GM04503 (cell line): ENCODE measurements around the gene FLNB.
"Not testable (repeated sequence)": the region's sequence is repeated elsewhere in the genome, so short reads cannot be mapped to it uniquely, and the experiment has no call there.

Experiments
- DNase-seq: peaks from one replicate; pipeline ENCODE4 v3.0.0-alpha.2; 2012; ENCODE audit warnings: low read depth

The FLNB gene

GRCh38 chr3:58054652-58055051 is 46.4 kb downstream of the FLNB start:
- no peak for DNase-seq

DNA sequence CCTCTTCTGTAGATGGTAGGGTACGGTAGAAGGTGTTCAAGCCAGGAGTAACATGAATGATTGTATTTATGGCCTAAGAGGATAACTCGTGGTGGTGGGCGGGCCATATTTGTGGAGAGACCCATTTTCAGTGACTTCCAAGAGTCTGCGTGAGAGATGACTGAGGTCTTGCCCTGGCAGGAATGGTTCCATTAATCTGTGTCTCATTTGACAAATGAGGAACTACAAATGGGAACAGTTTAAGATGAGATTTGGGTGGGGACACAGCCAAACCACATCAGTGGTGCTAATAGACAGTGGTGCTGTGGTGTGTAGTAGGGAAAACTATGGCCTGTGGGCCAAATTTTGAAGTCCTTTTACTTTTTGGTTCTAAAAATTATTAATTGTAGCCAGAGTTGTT is 47.1 kb downstream of the FLNB start:
- DNase-seq: no peak

- not testable (repeated sequence) for DNase-seq
Measured at GRCh38 chr3:58055891-58056290, 47.7 kb downstream of the FLNB start.

GRCh38 chr3:58058361-58059263 is 50.4 kb downstream of the FLNB start:
- peak; percentile 87 for DNase-seq

DNA sequence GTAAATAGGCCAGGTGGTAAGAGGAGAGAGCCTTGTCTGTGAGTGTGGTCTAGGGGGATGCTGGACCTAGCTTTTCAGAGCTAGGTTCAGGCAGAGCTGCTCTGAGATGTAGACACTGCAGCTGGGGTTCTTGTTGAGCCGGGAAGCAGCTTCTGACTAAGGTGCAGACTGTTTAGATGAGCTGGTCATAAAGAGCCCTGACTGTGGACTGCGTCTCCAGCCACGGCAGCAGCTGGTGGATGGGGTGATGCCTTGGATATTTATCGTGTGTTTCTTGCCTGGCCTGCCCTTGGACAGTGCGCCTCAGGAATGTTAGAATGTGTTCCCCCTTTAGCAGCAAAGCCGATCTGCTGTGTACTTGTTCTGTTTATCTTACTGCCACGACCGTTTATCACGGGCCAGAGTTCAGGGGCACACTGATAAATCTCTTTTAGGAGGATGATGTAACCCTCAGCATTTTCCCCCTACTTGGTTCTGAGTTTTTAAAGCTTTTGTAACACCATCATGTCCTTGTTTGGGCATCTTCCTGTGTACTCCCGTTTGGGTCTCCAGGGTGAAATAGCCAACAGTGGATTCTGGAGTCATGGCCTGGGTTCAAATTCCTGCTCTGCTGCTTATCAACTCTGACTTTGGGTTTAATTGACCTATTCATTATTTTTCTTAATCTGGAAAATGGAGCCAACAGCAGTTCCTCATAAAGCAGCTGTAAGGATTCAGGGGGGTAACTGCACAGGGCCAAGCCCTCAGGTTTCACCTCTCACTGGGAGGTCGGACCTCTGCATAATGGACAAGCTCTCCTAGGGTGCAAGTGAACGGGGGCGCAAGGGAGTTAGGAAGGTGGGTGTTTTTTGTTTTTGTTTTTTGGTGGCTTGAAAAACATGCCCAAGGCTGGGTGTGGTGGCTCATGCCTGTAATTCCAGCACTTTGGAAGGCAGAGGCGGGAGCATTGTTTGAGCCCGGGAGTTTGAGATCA is 51.4 kb downstream of the FLNB start:
- DNase-seq: peak; percentile 90

DNA sequence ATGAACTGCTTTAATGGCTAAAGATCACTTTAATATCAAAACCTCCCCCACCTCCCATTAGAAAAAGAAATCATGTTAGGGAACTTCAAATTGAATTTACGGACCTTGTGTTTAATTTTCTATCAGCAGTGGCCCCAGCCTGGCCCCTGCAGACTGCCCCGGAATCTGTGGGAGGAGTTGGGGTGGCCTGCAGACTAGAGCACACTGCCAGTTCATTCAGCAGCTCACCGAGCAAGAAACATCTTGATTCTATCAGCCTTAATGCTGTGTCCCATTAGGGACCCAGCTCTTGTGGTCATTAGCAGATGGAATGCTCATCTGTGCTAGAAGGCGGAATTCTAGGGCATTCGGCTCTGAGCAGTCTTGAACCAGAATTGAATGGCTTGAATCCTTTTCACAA is 54.2 kb downstream of the FLNB start:
- no peak for DNase-seq

- no peak for DNase-seq
Measured at GRCh38 chr3:58063022-58063815, 55.0 kb downstream of the FLNB start.

DNA sequence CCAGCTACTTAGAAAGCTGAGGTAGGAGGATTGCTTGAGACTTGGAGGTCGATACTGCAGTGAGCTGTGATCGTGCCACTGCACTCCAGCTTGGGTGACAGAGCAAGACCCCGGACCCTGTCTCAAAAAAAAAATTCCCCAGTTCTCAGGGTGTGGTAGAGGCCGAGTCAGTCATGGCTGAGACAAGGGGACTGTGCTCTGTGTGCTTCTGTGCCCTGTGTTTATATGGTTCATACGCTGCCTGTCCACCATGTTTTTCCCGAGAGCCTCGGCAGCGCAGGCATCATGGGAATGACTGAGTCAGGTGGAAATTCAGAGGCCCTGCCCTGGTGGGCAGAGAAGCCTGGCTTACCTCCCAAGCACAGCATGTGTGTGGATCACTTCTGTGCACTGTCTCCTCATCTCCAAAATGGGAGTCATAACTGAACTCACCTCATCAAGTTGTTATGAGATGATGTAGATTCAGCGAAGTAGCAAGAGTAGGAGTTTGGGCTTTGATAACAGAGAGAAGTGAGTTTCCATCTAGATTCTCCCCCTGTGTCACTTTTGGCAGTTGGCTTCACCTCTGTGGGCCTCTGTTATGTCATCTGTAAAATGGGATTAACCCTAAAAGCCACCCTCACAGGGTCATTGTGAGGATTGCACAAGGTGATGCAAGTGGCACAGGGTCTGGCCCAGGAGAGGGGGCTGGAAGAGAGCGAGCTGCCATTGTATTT is 56.9 kb downstream of the FLNB start:
- no peak for DNase-seq

DNA sequence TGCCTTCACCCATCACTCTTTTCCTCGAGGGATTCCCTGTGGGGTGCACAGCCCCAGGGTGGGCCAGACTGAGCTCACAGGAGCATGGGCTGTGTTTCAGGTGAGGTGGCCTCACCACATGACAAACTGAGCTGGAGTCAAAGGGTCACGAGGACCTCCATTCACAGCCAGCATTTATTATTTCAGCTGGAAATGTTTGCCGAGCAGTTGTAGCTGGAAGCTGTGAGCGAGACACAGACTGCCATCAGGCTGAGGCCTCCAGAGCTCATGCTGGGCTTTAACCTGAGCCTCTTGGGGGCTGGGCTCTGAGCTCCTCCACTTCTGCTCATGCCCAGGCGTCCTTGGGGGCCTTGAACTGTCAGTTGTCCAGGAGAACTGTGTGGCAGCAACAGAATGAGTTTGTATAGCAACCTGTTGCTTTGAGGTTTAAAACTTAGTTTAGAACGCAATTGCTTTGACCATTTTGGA is 57.5 kb downstream of the FLNB start:
- no peak for DNase-seq

DNA sequence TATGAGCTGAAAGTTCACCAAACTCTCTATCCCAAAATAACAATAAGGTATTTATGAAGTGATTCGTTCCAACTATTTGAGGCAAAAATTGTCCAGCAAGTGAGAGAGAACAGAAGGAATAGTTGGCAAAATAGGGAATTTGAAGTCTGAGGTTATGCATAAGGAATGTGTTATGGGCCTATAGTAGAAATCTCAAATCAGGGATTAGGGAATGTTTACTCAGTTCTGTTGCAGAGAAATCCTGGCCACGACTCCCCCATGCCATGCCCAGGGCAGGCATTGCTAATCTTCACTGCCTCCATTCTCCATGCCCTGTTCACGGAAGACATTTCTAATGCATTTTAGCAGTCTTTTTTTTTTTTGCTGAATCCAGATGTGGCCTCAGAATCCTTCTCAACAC is 58.6 kb downstream of the FLNB start:
- no peak for DNase-seq

GRCh38 chr3:58068122-58068809 is 60.0 kb downstream of the FLNB start:
- DNase-seq: no peak

DNA sequence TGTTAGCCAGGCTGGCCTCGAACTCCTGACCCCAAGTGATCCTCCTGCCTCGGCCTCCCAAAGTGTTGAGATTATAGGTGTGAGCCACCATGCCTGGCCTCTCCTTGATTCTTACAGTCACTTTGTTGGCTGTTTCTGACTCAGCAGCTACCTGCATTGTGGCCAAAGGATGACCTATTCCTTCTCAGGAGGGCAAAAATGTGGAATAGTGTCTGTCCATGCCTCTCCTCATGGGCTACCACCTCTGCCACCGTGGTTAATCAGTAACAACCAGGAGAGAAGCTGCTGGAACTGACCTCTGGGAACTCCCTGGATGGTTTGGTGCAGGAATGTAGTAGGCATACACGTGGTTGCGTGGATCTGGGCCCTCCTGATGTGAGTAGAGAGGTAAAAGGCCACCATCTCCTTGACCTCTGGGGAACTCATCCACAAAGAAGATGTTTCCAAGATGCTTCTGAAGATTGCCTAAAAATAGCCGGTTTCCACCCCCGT is 63.3 kb downstream of the FLNB start:
- no peak for DNase-seq

DNA sequence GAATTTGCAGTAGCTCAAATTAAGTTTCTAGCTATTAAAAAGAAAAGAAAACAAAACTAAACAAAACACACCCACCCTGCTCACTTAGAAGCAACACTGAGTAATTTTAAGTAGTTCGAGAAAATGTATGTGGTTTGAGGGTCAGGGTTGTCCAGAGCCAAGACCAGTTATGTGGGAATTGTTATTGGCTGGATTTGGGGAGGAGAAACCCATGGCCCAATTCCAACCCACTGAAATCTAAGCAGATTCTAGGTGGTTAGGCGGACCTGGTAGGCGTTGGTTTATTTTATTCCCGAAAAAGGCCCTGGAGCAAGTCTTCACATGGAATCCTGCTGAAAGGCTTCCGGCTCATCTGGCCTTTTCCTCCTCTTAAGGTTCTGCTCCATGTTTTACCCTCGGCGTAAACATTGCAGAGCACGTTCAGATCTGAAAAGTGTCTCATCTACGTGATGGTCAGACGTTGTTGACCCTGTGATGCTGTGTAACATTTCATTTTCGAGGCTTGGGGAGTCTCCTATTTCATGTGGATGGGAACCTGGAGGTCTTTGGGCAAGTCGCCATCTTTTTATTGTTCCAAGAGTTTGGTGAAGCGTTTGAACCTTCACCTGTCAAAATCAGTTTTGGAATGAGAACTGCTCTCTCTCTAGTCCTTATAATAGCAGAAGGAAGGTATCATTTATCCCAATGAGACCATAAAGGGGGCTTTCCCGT is 64.0 kb downstream of the FLNB start:
- DNase-seq: no peak

DNA sequence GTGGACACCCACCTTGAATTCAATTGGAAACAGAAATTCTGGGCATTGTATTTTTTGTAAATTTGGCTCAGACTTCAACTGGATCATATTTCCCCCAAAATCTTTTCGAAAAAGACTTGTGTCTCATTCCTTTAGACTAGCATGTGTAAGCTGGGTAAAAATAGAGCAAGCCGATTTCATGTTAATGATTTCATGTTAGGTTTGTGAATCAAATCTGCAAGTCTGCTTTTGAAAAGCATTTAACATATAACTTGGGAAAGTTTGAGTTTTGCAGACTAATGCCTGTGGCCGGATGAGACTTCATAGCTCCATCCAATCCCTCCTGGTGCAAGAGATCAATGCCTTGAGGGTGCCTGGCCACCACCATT is 64.5 kb downstream of the FLNB start:
- no peak for DNase-seq

DNA sequence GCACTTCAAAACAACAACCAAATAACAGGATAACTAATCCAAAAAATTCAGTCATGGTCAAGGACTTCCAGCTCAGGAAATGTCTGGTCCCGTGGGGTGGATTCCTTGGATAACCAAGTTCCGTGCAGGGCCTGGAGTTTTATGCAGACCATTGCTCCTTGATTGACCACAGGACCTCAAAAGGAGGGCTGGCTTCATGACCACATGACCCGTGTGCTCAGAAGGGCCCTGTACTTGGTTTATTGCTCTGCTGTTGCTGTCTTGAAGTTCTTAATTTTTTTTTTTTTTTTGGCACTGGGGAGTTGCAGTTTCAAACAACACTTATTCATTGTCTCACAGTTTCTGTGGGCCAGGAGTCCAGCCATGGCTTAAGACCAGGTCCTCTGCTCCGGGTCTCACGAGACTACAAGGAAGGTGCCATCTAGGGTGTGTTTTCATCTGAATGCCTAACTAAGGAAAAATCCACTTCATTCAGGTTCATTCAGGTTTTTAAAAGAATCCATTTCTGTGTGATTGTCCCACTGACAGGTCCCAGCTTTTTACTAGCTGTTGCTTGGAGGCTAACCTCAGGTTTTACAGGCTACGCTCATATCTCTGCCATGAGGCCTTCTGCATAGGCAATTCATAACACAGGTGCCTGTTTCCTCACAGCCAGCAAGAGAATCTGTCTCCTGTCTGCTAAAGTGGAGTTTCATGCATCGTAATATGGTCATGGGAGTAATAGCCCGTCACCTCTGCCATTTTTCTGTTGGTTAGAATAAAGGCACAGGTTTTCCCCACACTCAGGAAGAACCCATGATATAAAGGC is 65.3 kb downstream of the FLNB start:
- DNase-seq: no peak

DNA sequence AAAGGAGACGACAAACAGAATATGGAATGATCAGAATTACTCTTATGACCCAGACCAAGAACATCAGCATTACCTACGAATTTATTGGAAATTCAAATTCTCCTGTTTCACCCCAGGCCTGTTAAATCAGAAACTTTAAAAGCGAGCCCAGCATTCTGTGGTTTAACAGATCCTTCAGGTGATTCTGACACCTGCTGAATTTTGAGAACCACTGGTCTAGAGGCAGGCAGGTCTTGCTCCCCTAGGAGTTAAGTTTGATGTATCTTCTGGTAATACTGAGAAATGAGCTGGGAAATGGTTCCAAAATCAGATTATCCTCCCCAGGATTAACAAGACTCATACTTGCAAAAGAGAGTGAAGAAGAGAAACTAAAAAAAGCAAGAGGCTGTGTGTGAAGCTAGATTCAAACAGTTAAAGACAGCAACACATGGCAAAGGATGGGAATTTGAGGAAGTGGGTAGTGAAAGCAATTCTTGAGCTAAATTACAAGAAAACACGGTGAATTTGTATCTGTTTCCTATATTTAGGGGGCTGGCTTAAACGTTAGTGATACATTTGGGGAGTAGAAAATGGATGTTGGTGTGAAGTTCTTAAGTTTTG is 66.0 kb downstream of the FLNB start:
- DNase-seq: no peak

DNA sequence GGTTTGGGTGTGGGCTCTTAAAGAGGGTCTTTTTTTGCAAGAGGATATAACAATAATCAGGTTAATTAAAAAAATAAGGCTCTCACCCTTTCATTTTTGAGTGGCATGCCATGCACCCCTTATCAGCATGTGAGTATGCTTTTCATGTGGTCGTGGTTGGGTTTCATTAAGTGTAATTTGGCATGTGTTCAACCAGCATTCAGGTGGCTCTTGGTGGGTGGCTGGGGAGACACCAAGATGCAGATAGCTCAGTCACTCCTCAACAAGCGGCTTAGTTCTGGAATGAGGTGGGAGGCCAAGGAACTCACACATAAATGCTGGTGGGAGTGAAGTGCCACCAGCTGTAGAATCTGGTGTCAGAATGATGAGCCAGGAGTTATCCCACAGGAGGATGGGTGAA is 66.8 kb downstream of the FLNB start:
- no peak for DNase-seq

DNA sequence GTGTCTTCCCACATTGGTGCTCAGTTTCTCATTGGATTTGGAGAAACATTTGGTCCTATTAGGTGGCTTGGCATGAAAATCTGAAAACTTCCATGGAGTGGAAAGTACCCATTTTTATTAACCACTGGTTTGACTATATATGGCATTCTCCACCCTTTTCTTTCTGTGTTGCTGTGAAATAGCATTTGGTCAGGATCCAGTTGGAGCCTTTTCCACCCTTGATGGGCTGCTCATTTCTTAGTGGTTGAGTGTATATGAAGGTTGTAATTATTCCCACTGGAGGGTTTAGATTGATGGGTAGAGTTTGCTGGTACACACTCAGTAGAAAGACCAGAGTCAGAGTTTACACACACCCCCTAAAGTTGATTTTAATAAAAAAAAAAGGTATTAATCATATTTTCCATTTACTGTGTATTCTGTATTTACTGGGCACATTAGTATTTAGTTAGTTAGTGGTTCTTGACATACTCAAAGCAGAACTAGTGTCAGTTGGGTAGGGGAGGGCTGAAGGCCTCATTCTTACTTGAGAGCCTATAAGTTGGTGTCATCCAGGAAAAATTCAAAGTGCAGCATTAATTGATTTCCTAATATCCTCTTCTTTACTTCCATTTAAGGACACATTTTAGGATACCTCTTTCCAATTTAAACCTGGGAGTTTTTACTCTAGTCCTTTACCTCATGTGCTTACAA is 69.5 kb downstream of the FLNB start:
- DNase-seq: no peak
